Activated T-cell treated with anti-CD3 and anti-CD28 coated beads, Interleukin-2, amount 50 U/mL, for 24 hours (primary cell): ENCODE measurements around the gene CCSER2.

ENCODE experiments used
- DNase-seq: peaks from one replicate; pipeline ENCODE4 v3.0.0-alpha.2; 2020
- H3K27ac Mint-ChIP-seq: 2 replicates; pipeline ENCODE4 v1.8.0; 2020; ENCODE audit warnings: mild to moderate bottlenecking, mixed read lengths
- H3K27me3 Mint-ChIP-seq: 2 replicates; pipeline ENCODE4 v1.8.0; 2020; ENCODE audit warnings: mixed read lengths
- H3K36me3 Mint-ChIP-seq: 2 replicates; pipeline ENCODE4 v1.8.0; 2020; ENCODE audit warnings: low read depth, mixed read lengths
- H3K4me1 Mint-ChIP-seq: 2 replicates; pipeline ENCODE4 v1.8.0; 2020; ENCODE audit warnings: low read depth, mixed read lengths
- H3K4me3 Mint-ChIP-seq: 2 replicates; pipeline ENCODE4 v1.8.0; 2020; ENCODE audit warnings: mild to moderate bottlenecking, moderate library complexity, mixed read lengths
- H3K9me3 Mint-ChIP-seq: 2 replicates; pipeline ENCODE4 v1.8.0; 2020; ENCODE audit warnings: mixed read lengths

The CCSER2 gene

DNA sequence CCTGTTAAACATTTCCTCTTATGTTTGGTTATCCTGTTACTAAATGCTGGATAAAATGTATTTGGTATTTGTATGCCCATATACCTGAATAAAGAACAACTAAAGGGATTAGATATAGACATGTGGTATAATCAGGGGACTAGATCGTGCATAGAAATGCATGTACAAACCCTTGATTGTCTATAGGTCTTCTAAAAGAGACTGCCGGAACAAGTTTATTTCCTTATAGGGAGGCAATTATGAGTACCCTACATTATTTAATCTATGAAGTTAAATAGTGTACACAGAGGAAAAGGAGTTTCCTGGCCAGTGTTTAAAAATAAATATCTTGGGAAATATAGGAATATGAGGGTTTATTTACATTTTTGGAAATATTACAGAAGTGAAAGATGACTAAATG, 44.6 kb downstream of the CCSER2 start:
- Mint-ChIP-seq H3K4me1 (peaks cover 65% of the 10 kb centered on the region), H3K9me3 (peaks cover 4% of the 10 kb centered on the region), H3K27ac (no peak overlapping the region), H3K36me3 (peaks cover 77% of the 10 kb centered on the region), H3K4me3 (no peak overlapping the region), H3K27me3 (no peaks in the 10 kb centered on the region)
- no peak for DNase-seq

GRCh38 chr10:84374455-84374854, 46.1 kb downstream of the CCSER2 start:
- DNase-seq: no peak
- H3K9me3 Mint-ChIP-seq: no peaks in the 10 kb centered on the region
- H3K4me3 Mint-ChIP-seq: no peak overlapping the region
- peaks cover 60% of the 10 kb centered on the region for H3K4me1 Mint-ChIP-seq
- H3K27ac Mint-ChIP-seq: peak overlapping the region; percentile 52
- H3K27me3 Mint-ChIP-seq: no peaks in the 10 kb centered on the region
- H3K36me3 Mint-ChIP-seq: peaks cover 78% of the 10 kb centered on the region

DNA sequence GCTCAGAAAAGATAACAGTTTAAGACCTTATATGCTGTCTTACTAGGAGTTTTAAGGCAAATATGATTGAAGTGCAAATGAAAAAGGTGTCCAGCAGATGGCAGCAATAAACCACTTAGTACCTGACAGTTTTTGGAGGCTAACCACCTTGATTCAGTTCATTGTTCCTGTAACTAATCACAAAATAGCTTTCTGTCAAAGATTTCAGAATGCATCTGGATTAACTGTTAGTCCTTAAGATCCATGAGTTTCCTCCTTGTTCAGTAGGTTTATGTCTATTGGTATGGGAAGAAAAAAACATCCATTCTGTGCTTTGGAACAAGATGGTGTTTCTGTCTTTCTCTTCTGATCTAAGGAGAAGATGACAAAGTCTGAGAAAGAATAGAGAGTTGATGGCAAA, 46.6 kb downstream of the CCSER2 start:
- Mint-ChIP-seq H3K4me1 (peaks cover 55% of the 10 kb centered on the region), H3K9me3 (no peaks in the 10 kb centered on the region), H3K4me3 (no peak overlapping the region), H3K27ac (peak overlapping the region; percentile 45), H3K36me3 (peaks cover 76% of the 10 kb centered on the region), H3K27me3 (no peaks in the 10 kb centered on the region)
- DNase-seq: no peak

DNA sequence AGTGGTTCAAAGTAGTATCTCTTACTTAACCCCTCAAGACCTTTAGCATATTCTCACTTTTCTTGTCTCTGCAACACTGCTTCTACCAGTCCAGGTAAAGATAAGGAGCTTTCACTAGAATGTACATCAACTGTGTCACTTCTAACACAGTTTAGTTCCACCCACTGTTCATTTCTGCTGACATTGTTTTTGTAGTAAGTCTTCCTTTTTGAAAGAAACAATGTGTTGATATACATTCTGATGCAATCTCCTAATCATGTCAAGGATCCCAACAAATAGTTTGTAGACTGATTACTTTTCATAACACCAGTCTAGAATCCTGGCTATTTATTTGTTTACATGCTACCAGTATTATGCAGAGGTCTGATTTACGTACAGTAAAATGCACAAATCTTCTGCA, 47.5 kb downstream of the CCSER2 start:
- Mint-ChIP-seq H3K4me1 (peaks cover 54% of the 10 kb centered on the region), H3K9me3 (no peaks in the 10 kb centered on the region), H3K36me3 (peaks cover 80% of the 10 kb centered on the region), H3K27me3 (no peaks in the 10 kb centered on the region), H3K27ac (no peak overlapping the region), H3K4me3 (no peak overlapping the region)
- DNase-seq: no peak

DNA sequence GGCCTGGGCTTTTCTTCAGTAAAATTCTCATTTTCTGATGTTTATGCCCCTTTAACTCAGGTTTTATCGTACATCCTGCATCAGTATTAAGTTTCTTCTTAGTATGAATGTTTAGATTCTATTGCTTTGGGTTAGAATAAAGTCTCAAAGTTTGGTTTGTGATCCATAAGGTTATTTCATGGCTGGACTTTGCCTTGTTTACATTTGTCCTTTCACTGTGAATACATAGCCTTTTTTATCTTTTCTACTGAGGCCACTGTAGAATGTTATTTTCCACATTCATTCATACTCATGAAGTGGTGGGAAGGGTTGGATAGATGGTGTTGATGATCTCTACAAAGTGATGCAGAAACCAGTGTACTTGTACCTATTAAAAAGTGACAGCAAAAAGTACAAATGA, 59.8 kb downstream of the CCSER2 start:
- H3K4me3 Mint-ChIP-seq: no peak overlapping the region
- no peaks in the 10 kb centered on the region for H3K27me3 Mint-ChIP-seq
- H3K4me1 Mint-ChIP-seq: peaks cover 41% of the 10 kb centered on the region
- H3K36me3 Mint-ChIP-seq: peaks cover 74% of the 10 kb centered on the region
- no peak for DNase-seq
- H3K9me3 Mint-ChIP-seq: peaks cover 5% of the 10 kb centered on the region
- H3K27ac Mint-ChIP-seq: peak overlapping the region; percentile 22

- no peak for DNase-seq
- Mint-ChIP-seq H3K4me3 (no peak overlapping the region), H3K27ac (no peak overlapping the region), H3K36me3 (peaks cover 62% of the 10 kb centered on the region), H3K9me3 (no peaks in the 10 kb centered on the region), H3K27me3 (no peaks in the 10 kb centered on the region), H3K4me1 (peaks cover 47% of the 10 kb centered on the region)
Observed at GRCh38 chr10:84390364-84390763, 62.0 kb downstream of the CCSER2 start.

DNA sequence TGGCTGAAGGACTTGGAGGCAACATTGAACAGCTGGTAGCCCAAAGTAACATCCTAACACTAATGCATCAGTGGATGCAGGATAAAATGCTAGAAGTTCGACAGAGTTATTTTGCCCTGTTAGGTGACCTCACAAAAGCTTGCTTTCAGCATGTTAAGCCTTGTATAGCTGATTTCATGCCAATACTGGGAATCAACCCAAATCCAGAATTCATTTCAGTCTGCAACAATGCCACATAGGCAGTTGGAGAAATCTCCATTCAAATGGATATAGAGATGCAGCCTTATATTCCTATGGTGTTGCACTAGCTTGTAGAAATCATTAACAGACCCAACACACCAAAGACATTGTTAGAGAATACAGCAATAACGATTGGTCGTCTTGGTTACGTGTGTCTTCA, 62.9 kb downstream of the CCSER2 start:
- Mint-ChIP-seq H3K4me3 (no peak overlapping the region), H3K27me3 (no peaks in the 10 kb centered on the region), H3K36me3 (peaks cover 61% of the 10 kb centered on the region), H3K4me1 (peaks cover 50% of the 10 kb centered on the region), H3K27ac (no peak overlapping the region), H3K9me3 (no peaks in the 10 kb centered on the region)
- DNase-seq: no peak

- Mint-ChIP-seq H3K27ac (no peak overlapping the region), H3K27me3 (no peaks in the 10 kb centered on the region), H3K9me3 (no peaks in the 10 kb centered on the region), H3K4me3 (no peak overlapping the region), H3K4me1 (peaks cover 56% of the 10 kb centered on the region), H3K36me3 (peaks cover 66% of the 10 kb centered on the region)
- DNase-seq: no peak
Observed at GRCh38 chr10:84392181-84392580, 63.8 kb downstream of the CCSER2 start.

DNA sequence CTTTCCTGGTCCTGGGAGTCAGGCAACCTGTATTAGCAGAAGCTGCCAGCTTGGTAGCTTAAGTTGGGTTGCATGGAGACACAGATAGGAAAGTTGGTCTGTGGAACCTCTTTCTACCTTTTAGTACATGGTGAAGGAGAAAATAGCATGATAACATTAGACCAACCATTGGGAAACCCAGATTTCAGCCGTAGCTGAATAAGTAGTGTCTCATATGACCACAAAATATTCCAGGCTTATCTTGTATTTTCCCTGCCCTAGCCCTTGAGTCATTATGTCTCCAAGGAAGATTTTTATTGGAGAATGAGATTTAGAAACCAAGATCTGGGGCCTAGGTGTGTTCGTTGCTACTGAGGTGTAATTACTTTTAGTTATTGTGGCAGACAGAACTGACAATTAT, 67.2 kb downstream of the CCSER2 start:
- peaks cover 69% of the 10 kb centered on the region for H3K36me3 Mint-ChIP-seq
- no peak overlapping the region for H3K27ac Mint-ChIP-seq
- peaks cover 3% of the 10 kb centered on the region for H3K9me3 Mint-ChIP-seq
- no peaks in the 10 kb centered on the region for H3K27me3 Mint-ChIP-seq
- H3K4me1 Mint-ChIP-seq: peaks cover 55% of the 10 kb centered on the region
- H3K4me3 Mint-ChIP-seq: no peak overlapping the region
- DNase-seq: no peak

GRCh38 chr10:84397735-84398144, 69.4 kb downstream of the CCSER2 start:
- peaks cover 3% of the 10 kb centered on the region for H3K9me3 Mint-ChIP-seq
- peaks cover 46% of the 10 kb centered on the region for H3K4me1 Mint-ChIP-seq
- DNase-seq: no peak
- no peaks in the 10 kb centered on the region for H3K27me3 Mint-ChIP-seq
- H3K4me3 Mint-ChIP-seq: no peak overlapping the region
- peak overlapping the region; percentile 15 for H3K27ac Mint-ChIP-seq
- H3K36me3 Mint-ChIP-seq: peaks cover 71% of the 10 kb centered on the region

DNA sequence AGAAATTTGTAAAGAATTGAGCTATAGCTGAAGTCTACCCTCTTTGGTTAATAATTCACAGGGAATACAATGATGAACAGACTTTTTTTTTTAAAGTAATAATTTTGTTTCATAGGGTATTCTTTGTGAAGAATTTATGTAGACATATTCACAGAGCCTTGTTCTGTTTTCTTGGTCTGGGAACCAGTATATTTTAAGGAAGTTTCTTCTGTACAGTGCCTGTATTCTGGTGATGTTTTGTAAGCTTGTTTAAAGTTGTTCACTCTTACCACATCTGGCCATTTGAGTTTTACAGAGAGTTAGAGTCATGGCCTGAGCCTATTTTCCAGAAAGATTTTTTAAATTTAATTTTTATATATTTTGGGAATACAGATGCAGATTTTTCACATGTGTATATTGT, 70.3 kb downstream of the CCSER2 start:
- Mint-ChIP-seq H3K4me1 (peaks cover 47% of the 10 kb centered on the region), H3K27ac (no peak overlapping the region), H3K27me3 (no peaks in the 10 kb centered on the region), H3K36me3 (peaks cover 79% of the 10 kb centered on the region), H3K9me3 (peaks cover 3% of the 10 kb centered on the region), H3K4me3 (no peak overlapping the region)
- no peak for DNase-seq

- DNase-seq: no peak
- Mint-ChIP-seq H3K4me3 (no peak overlapping the region), H3K27ac (no peak overlapping the region), H3K27me3 (no peaks in the 10 kb centered on the region), H3K36me3 (peaks cover 80% of the 10 kb centered on the region), H3K4me1 (peaks cover 62% of the 10 kb centered on the region), H3K9me3 (peaks cover 3% of the 10 kb centered on the region)
Observed at GRCh38 chr10:84401854-84402611, 73.6 kb downstream of the CCSER2 start.

GRCh38 chr10:84404783-84405182, 76.4 kb downstream of the CCSER2 start:
- no peak for DNase-seq
- Mint-ChIP-seq H3K4me1 (peaks cover 57% of the 10 kb centered on the region), H3K4me3 (no peak overlapping the region), H3K36me3 (peaks cover 67% of the 10 kb centered on the region), H3K9me3 (peaks cover 2% of the 10 kb centered on the region), H3K27ac (no peak overlapping the region), H3K27me3 (no peaks in the 10 kb centered on the region)

- Mint-ChIP-seq H3K4me3 (no peak overlapping the region), H3K9me3 (peaks cover 9% of the 10 kb centered on the region), H3K4me1 (peaks cover 62% of the 10 kb centered on the region), H3K27ac (peak overlapping the region; percentile 2), H3K27me3 (no peaks in the 10 kb centered on the region), H3K36me3 (peaks cover 66% of the 10 kb centered on the region)
- DNase-seq: no peak
Observed at GRCh38 chr10:84405662-84406061, 77.3 kb downstream of the CCSER2 start.

DNA sequence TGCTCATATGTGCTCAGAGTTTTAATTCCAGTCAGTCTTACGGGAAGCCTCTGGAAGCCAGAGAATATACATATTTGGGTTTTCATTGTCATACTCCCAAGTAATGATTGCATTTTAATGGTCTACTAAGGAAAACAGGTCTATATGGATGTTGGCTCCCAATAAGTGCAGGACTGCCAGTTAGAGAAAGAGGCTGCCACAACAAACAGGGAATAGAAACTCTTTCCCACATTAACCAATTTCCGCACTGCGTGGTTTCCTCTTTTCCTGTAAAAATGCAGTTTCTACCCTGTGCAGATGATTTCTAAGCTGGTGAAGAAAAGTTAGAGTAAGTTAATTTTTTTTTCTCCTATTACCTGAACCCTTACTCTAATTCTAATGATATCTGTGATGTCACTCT, 78.2 kb downstream of the CCSER2 start:
- Mint-ChIP-seq H3K36me3 (peaks cover 67% of the 10 kb centered on the region), H3K9me3 (peaks cover 17% of the 10 kb centered on the region), H3K27ac (no peak overlapping the region), H3K4me1 (peaks cover 65% of the 10 kb centered on the region), H3K27me3 (no peaks in the 10 kb centered on the region), H3K4me3 (no peak overlapping the region)
- no peak for DNase-seq
